ENCODE measurements around the gene FOXK2. TPM values are rescaled to one million over a fixed set of nuclear protein-coding genes. Genes with fewer than 3 reads are reported as not detected.

Gene FOXK2
- total and polyA plus RNA-seq, 2 donors (not counting 3 experiments of a cell fraction or from before 2014, with no cell fraction given), result 33.4 to 79.3 TPM

DNA sequence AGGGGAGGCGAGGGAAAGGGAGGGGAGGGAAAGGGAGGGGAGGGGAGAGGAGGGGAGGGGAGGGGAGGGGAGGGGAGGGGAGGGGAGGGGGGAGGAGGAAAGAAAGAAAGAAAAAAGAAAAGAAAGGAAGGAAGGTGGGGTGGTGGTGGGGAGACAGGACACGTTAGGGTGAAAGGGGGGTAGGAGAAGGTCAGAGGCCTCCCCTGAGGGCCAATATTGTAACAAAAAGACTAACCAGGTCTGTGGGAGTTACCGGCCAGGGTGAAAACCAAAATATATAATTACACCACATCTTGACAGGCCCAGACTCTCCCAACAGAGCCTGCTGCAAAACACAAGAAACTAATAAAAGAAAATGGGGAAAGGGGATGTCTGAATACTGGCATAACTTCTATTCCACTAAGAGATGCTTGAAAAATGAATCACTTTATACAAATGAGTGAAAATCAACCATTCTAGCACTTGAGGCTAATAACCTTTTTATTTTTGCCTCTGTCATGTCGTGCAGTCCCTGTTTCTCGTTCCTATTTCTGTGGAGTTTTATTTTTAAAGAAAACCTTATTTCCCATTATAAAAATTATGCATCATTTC, 118.7 kb downstream of the FOXK2 start:
- peaks cover 68% of the 10 kb centered on the region for H3K79me2 ChIP-seq (ENCODE audit: control insufficient read depth, insufficient read depth, low read length)
- no peak overlapping the region for H3K4me2 ChIP-seq (ENCODE audit: insufficient read depth, low read length)
- no peaks in the 10 kb centered on the region for H3K9me1 ChIP-seq (replicated peaks; ENCODE audit: control insufficient read depth, extremely low read depth, insufficient read depth, low read length)
- no TSS peak for BruUV-seq (replicated peaks)
- H3K27ac ChIP-seq (ENCODE audit: insufficient read depth, low read depth, low read length), result no peak overlapping the region
- H4K20me1 ChIP-seq (replicated peaks; ENCODE audit: control insufficient read depth, extremely low read depth, insufficient read depth, low read length), result peaks cover 3% of the 10 kb centered on the region
- no peak for TF ChIP-seq POLR2AphosphoS5 (IDR thresholded peaks at IDR 0.05; ENCODE audit: insufficient read depth, low read depth, low read length)
- TF ChIP-seq JUN (IDR thresholded peaks at IDR 0.05; ENCODE audit: borderline replicate concordance, insufficient read depth, insufficient read length, low read depth), result no peak
- TF ChIP-seq CTCF (IDR thresholded peaks at IDR 0.05; ENCODE audit: extremely low read depth in 1 of 2, insufficient read depth in 1 of 2, low read depth in 1 of 2, low read length in 2 of 2), result no peak
- TF ChIP-seq GATA2 (IDR thresholded peaks at IDR 0.05; ENCODE audit: insufficient read depth, insufficient read length, low read depth, low read length), result no peak
- TF ChIP-seq FOS (IDR thresholded peaks at IDR 0.05; ENCODE audit: borderline replicate concordance, insufficient read depth, low read length), result no peak
- TF ChIP-seq MAX (IDR thresholded peaks at IDR 0.05; ENCODE audit: insufficient read depth, insufficient read length), result no peak
- no peak for TF ChIP-seq POLR2A (IDR thresholded peaks at IDR 0.05; ENCODE audit: low read depth, low read length)
- no peak for TF ChIP-seq EZH2 (IDR thresholded peaks at IDR 0.05; ENCODE audit: borderline replicate concordance, low read depth, low read length, severe bottlenecking)
- no peak for TF ChIP-seq MYC (IDR thresholded peaks at IDR 0.05; ENCODE audit: low read depth, low read length)
- dilution Hi-C loops (cut with MboI; ENCODE audit: extremely low pct_ligation_motif_present, low sequenced_read_pairs) (no loop called here), intact Hi-C loops (cut with micrococcal nuclease) (no loop called here)
- DNase-seq (ENCODE audit: low read depth, low spot score), result no peak
- no peak overlapping the region for H2AFZ ChIP-seq (ENCODE audit: low read depth, low read length)
- H3K27me3 ChIP-seq (ENCODE audit: control insufficient read depth in 2 of 2, insufficient read depth in 2 of 2, low read length in 2 of 2), result no peaks in the 10 kb centered on the region
- H3K9me3 ChIP-seq (replicated peaks; ENCODE audit: control insufficient read depth, insufficient read depth, low read length), result no peaks in the 10 kb centered on the region
- ChIA-PET CTCF (no interaction called here), POLR2A (no interaction called here)
- no peak overlapping the region for H3K4me3 ChIP-seq (replicated peaks in 1 of 3; ENCODE audit: insufficient read depth in 1 of 3, low read depth in 1 of 3, low read length in 3 of 3)
- H3K36me3 ChIP-seq (ENCODE audit: control insufficient read depth in 2 of 2, extremely low read depth in 1 of 2, insufficient read depth in 2 of 2, low read length in 2 of 2), result peaks cover 8 to 22% of the 10 kb centered on the region in 2 experiments
- peak; percentile 4 for FAIRE-seq
- no peaks in the 10 kb centered on the region for H3K4me1 ChIP-seq (ENCODE audit: control insufficient read depth, extremely low read depth, insufficient read depth, low read length)
- no peak overlapping the region for H3K9ac ChIP-seq (replicated peaks; ENCODE audit: extremely low read depth, insufficient read depth, low read length)

Measured in endothelial cell of umbilical vein (primary cell).